GM12891 (cell line): Measurements from ENCODE around the gene DHODH.
"Not testable (repeated sequence)": the region's sequence is repeated elsewhere in the genome, so short reads cannot be mapped to it uniquely, and the experiment has no call there.

Experiments
- DNase-seq: peaks from one replicate; pipeline ENCODE4 v3.0.0; 2011; ENCODE audit warnings: low spot score; ENCODE audit not compliant: insufficient read length
- FAIRE-seq: peaks from 2 replicates; lab custom pipeline; 2011; peaks lifted over from hg19 to GRCh38; lab: Jason Lieb, UNC
- PAX5 ChIP-seq: IDR thresholded peaks from 2 replicates; pipeline ENCODE4 v1.6.1; 2011; ENCODE audit warnings: low read length, moderate library complexity, mild to moderate bottlenecking; ENCODE audit not compliant: insufficient read depth, severe bottlenecking
- POLR2A ChIP-seq: IDR thresholded peaks from 2 replicates; pipeline ENCODE4 v1.6.1; 2011; ENCODE audit warnings: low read depth, low read length, control low read depth
- POLR2AphosphoS5 ChIP-seq: IDR thresholded peaks from 2 replicates; pipeline ENCODE4 v1.6.1; 2011; ENCODE audit warnings: low read depth, low read length, control low read depth
- POU2F2 ChIP-seq: IDR thresholded peaks from 2 replicates; pipeline ENCODE4 v1.6.1; 2011; ENCODE audit warnings: low read depth, mild to moderate bottlenecking, control low read depth, low read length, moderate library complexity
- SPI1 ChIP-seq: IDR thresholded peaks from 2 replicates; pipeline ENCODE4 v1.6.1; 2011; ENCODE audit warnings: low read depth, low read length, control low read depth
- TAF1 ChIP-seq: IDR thresholded peaks from 2 replicates; pipeline ENCODE4 v1.6.1; 2011; ENCODE audit warnings: low read depth, low read length, control low read depth

DHODH gene

GRCh38 chr16:72050769-72051464, 42.4 kb downstream of the DHODH start:
- no peak for FAIRE-seq
- no peak for DNase-seq
- TF ChIP-seq TAF1: no peak
- no peak for TF ChIP-seq SPI1
- no peak for TF ChIP-seq POLR2A
- no peak for TF ChIP-seq POU2F2
- TF ChIP-seq POLR2AphosphoS5: no peak
- no peak for TF ChIP-seq PAX5

- no peak for DNase-seq
- no peak for FAIRE-seq
- TF ChIP-seq POLR2AphosphoS5 (no peak), TAF1 (no peak), PAX5 (no peak), POLR2A (no peak), POU2F2 (no peak), SPI1 (no peak)
These were observed 43.3 kb downstream of the DHODH start for GRCh38 chr16:72051818-72052217.

GRCh38 chr16:72054254-72054847, 45.8 kb downstream of the DHODH start, which contains the start of gene HP:
TSS of gene HP (plus strand) at chr16:72054505. CDS start at chr16:72054653, 148 bp downstream.
- not testable (repeated sequence) for DNase-seq, FAIRE-seq

- TF ChIP-seq TAF1: no peak
- no peak for TF ChIP-seq POU2F2
- no peak for TF ChIP-seq SPI1
- TF ChIP-seq POLR2A: no peak
- no peak for TF ChIP-seq POLR2AphosphoS5
- TF ChIP-seq PAX5: no peak
- no peak for FAIRE-seq
These were observed 47.4 kb downstream of the DHODH start for GRCh38 chr16:72055911-72056310.

GRCh38 chr16:72057313-72057712, 48.8 kb downstream of the DHODH start:
- DNase-seq, FAIRE-seq: not testable (repeated sequence)

More at GRCh38 chr16:72055911-72056310, 47.4 kb downstream of the DHODH start:
- no peak for DNase-seq

GRCh38 chr16:72059060-72059459, 50.5 kb downstream of the DHODH start:
- not testable (repeated sequence) for DNase-seq, FAIRE-seq

GRCh38 chr16:72060405-72060804, 51.9 kb downstream of the DHODH start:
- no peak for FAIRE-seq
- TF ChIP-seq PAX5 (no peak), POLR2A (no peak)
- DNase-seq: no peak

GRCh38 chr16:72061564-72061963, 53.0 kb downstream of the DHODH start:
- no peak for TF ChIP-seq POLR2A
- no peak for TF ChIP-seq TAF1
- TF ChIP-seq POLR2AphosphoS5: no peak
- TF ChIP-seq SPI1: no peak
- TF ChIP-seq PAX5: no peak
- TF ChIP-seq POU2F2: no peak
- no peak for DNase-seq
- no peak for FAIRE-seq

GRCh38 chr16:72064361-72064894, 55.9 kb downstream of the DHODH start:
- no peak for FAIRE-seq
- no peak for TF ChIP-seq POLR2A
- no peak for TF ChIP-seq POLR2AphosphoS5
- TF ChIP-seq PAX5: no peak
- TF ChIP-seq POU2F2: no peak
- TF ChIP-seq SPI1: no peak
- no peak for TF ChIP-seq TAF1

GRCh38 chr16:72066747-72067146, 58.2 kb downstream of the DHODH start:
- FAIRE-seq (no peak), DNase-seq (no peak)
- TF ChIP-seq POU2F2 (no peak), POLR2AphosphoS5 (no peak), PAX5 (no peak), TAF1 (no peak), SPI1 (no peak)

More at GRCh38 chr16:72064361-72064894, 55.9 kb downstream of the DHODH start:
- no peak for DNase-seq

- no peak for TF ChIP-seq SPI1
- no peak for TF ChIP-seq POU2F2
- no peak for TF ChIP-seq TAF1
- no peak for TF ChIP-seq POLR2AphosphoS5
- TF ChIP-seq POLR2A: no peak
- no peak for TF ChIP-seq PAX5
- no peak for DNase-seq
- FAIRE-seq: no peak
These were observed 60.4 kb downstream of the DHODH start for GRCh38 chr16:72068930-72069329.
